NK-92 (cell line): ENCODE results near the gene BICD2.
"Not testable (repeated sequence)": the region's sequence is repeated elsewhere in the genome, so short reads cannot be mapped to it uniquely, and the experiment has no call there.

Experiments
- DNase-seq: peaks from one replicate; lab custom pipeline; 2025; ENCODE audit not compliant: unreplicated experiment; lab: John Stamatoyannopoulos, UW

BICD2 gene

GRCh38 chr9:92764381-92764987 lies at the start of gene BICD2:
BICD2 (minus strand) TSS chr9:92764833; CDS start chr9:92764744, 89 bp downstream.
- DNase-seq: no peak

GRCh38 chr9:92809629-92810326 lies 45.1 kb upstream of the BICD2 start:
- not testable (repeated sequence) for DNase-seq

GRCh38 chr9:92808726-92809451 lies 44.3 kb upstream of the BICD2 start:
- no peak for DNase-seq

- no peak for DNase-seq
These were observed 43.4 kb upstream of the BICD2 start for GRCh38 chr9:92807757-92808725.

DNA sequence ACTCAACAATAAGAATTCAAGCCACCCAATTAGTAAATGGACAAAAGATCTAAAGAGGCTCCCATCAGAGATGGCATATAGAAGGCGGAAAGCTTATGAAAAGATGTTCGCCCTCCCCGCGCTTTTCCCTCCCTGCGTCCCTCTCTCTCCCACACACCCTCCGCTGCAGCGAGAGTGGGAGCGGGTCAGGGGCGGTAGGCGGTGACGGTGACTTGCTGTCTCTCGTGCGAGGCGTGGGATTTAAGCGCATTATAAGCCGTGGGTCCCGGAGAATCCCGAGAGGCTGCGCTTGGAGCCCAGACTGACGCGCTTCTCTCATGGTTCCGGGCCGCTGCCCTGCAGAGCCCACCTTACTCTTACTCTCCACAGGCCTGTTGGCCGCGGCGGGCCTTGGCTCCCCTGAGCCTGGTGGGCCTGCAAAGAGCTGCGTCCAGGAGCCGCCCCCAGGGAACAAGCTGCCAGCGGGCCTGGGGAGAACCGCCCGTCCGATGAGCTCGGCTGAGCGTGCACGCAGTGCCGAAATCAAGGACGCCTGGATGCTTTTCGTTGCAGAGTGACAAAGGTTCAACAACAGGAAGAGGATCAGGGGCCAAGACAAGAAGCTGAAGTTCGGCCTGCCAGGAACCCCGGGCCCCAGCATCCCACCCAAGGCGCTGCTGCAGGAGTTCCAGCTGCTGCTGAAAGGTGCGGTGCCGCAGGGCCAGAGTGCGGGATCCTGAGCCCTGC lies 42.6 kb upstream of the BICD2 start:
- DNase-seq: no peak

GRCh38 chr9:92804727-92805126 lies 40.1 kb upstream of the BICD2 start:
- no peak for DNase-seq

- DNase-seq: no peak
These were observed 33.7 kb upstream of the BICD2 start for GRCh38 chr9:92798358-92798757.

DNA sequence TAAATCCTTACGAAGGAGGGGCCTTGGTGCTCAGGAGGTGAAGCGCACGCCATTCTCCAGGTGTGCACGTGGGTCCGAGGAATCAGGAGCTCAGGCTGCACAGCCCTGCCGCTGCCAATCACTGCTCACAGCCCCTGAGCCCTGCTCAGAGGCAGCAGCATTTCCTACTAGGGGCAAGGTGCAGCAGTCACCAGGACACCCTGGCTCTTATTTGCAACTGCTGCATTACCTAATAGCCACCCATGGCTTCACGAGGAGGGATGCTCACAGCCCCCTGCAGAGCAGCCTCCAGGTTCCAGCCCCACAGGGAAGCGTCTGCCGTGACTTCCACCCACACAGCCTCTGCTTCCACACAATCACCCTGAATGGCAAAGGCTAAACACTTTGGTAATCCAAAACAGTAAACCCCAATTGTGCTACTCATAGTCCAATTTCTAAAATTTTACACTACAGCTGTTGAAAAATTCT lies 31.7 kb upstream of the BICD2 start:
- DNase-seq: not testable (repeated sequence)

DNA sequence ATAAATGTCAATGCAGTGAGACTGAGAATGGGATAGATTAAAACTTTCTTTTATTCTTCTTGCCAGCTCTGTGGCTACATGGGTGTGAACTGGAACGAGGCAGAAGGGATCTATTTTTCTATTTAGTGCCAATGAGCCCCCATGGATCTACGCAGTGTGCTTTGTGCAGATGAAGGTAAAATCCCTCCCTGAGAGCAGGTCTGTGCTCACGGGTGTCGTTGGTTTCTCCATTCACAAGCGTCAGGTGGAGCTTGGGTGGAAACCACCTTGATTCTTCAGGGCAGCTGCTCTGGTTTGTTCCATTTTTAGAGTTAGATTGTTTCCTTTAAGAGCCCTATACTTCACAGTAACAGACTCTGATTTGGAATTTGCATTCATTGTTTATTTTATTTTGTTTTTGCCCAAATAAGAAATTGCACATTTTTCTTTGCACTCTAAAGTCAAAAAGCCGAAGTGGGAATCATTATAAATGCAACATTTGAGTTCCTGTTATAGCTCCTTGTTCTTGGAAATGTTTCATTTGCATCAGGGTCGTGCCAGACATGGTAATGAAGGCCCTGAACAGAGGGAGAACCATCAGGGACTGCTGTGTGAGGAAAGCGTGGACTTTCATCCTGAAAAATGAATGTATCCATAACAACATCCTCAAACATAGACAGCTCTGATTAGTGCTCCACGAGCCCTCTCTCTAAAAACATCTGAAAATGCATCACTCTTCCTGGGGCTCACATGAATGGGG lies 31.1 kb upstream of the BICD2 start:
- DNase-seq: no peak

GRCh38 chr9:92795000-92795399 lies 30.4 kb upstream of the BICD2 start:
- DNase-seq: no peak

- DNase-seq: no peak
These were observed 29.8 kb upstream of the BICD2 start for GRCh38 chr9:92794426-92794825.

- no peak for DNase-seq
These were observed 26.2 kb upstream of the BICD2 start for GRCh38 chr9:92790542-92791527.

- DNase-seq: no peak
These were observed 21.7 kb upstream of the BICD2 start for GRCh38 chr9:92786298-92786697.

DNA sequence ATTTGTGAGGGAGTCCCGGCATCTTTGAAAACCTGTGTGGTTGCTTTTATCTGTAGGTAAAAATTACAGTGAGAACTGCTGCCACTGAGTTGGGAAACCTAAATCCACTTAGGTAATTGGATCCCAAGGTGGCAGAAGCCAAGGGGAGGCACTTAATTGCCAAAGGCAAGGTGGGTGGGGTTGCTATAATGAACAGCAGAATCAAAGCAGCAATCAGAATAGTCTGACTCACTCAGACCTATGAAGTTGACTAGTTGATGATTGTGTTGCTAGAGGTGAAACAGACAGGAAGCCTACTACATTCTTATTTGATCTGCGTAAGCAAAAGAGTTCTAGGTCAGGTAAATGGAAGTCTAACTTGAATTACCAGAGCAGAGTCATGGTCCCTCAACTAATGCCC lies 17.3 kb upstream of the BICD2 start:
- no peak for DNase-seq

DNA sequence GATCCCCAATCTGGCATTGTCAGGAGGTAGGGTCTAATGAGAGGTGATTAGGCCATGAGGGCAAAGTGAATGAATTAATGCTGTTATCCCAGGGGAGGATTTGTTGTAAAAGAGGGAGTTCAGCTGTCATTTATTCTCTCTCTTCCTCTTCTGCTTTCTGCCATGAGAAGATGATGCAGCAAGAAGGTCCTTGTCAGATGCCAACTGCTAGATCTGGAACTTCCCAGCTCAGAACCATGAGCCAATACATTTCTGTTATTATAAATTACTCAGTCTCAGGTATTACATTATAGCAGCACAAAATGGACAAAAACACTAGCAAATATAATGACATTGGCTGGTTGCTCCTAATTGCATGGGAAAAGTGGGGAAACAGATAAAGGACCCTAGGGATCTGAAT lies 15.6 kb upstream of the BICD2 start:
- no peak for DNase-seq

DNA sequence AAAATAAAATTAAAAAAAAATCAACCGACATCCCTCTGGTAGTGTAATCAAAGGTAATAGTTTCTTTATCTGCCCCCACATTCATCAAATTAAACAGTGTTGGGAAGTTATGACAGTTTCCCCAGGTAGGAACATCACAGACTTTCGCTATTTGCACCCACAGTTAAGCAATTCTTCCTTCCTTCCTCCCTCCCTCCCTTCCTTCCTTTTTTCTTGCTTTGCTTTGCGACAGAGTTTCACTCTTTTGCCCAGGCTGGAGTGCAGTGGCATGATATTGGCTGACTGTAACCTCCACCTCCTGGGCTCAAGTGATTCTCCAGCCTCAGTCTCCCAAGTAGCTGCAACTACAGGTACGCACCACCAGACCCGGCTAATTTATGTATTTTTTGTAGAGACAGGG lies 10.8 kb upstream of the BICD2 start:
- no peak for DNase-seq

DNA sequence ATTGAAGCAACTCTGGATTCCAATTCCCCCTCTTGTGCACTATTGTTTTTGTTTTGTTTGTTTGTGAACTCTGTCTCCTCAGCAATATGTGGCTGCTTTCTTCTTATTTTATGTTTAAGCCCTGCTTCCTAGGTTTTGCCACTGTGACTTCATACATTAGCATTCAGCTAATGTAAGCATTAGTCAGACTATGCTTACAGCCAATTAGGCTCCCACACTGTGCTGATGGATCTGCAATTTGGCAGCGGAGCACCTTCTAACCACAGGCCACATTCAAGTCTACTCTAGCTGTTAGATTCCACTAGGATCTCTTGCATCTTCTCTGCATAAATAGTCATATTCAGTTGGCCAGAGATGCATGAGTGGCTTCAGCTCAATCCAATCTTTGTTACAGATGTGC lies 9.6 kb upstream of the BICD2 start:
- DNase-seq: no peak

- DNase-seq: no peak
These were observed 9.2 kb upstream of the BICD2 start for GRCh38 chr9:92773810-92774209.
